GM18861 (cell line): ENCODE results near the gene TESPA1.
A peak's percentile ranks its signal among the peaks of the same experiment; 100 is the strongest.

Source experiments
- ATAC-seq: cut with Tn5 transposase; IDR thresholded peaks from one replicate; pipeline ENCODE4 v1.9.1; 2021; ENCODE audit not compliant: unreplicated experiment

The TESPA1 gene

GRCh38 chr12:54983536-54984101 is 943 bp downstream of the TESPA1 start:
- no peak for ATAC-seq

GRCh38 chr12:54981796-54982195 is 2.8 kb downstream of the TESPA1 start:
- ATAC-seq = no peak

GRCh38 chr12:54980341-54980740 is 4.2 kb downstream of the TESPA1 start:
- no peak for ATAC-seq

- ATAC-seq = no peak
These were observed 6.7 kb downstream of the TESPA1 start for GRCh38 chr12:54977857-54978256.

GRCh38 chr12:54977155-54977554 is 7.4 kb downstream of the TESPA1 start:
- no peak for ATAC-seq

- ATAC-seq = no peak
These were observed 8.7 kb downstream of the TESPA1 start for GRCh38 chr12:54975875-54976274.

- ATAC-seq = no peak
These were observed 9.3 kb downstream of the TESPA1 start for GRCh38 chr12:54975272-54975671.

- ATAC-seq = no peak
These were observed 10.3 kb downstream of the TESPA1 start for GRCh38 chr12:54974279-54974678.

- ATAC-seq = no peak
These were observed 11.0 kb downstream of the TESPA1 start for GRCh38 chr12:54973556-54973955.

- ATAC-seq = no peak
These were observed 13.8 kb downstream of the TESPA1 start for GRCh38 chr12:54970741-54971140.

- no peak for ATAC-seq
These were observed 16.3 kb downstream of the TESPA1 start for GRCh38 chr12:54968181-54968730.

- no peak for ATAC-seq
These were observed 17.1 kb downstream of the TESPA1 start for GRCh38 chr12:54967461-54967860.

- no peak for ATAC-seq
These were observed 23.4 kb downstream of the TESPA1 start for GRCh38 chr12:54961190-54961589.

GRCh38 chr12:54959291-54960018 is 25.1 kb downstream of the TESPA1 start:
- peak; percentile 71 for ATAC-seq

GRCh38 chr12:54958048-54958658 is 26.4 kb downstream of the TESPA1 start:
- ATAC-seq = peak; percentile 35

GRCh38 chr12:54956818-54957641 is 27.5 kb downstream of the TESPA1 start:
- ATAC-seq = no peak

GRCh38 chr12:54956322-54956721 is 28.2 kb downstream of the TESPA1 start:
- ATAC-seq = no peak

- ATAC-seq = no peak
These were observed 29.8 kb downstream of the TESPA1 start for GRCh38 chr12:54954801-54955200.

GRCh38 chr12:54954228-54954627 is 30.3 kb downstream of the TESPA1 start:
- no peak for ATAC-seq

GRCh38 chr12:54950071-54950727 is 34.4 kb downstream of the TESPA1 start:
- ATAC-seq = no peak
